K562 (cell line): Measurements from ENCODE around the gene CCDC15. TPM values are rescaled to one million over a fixed set of nuclear protein-coding genes. Genes with fewer than 3 reads are reported as not detected.

Source experiments
- ADNP ChIP-seq: fragments of 200-800 bp; sonication (Bioruptor generic); IDR thresholded peaks from 2 replicates; pipeline ENCODE4 v1.6.1; 2016; ENCODE audit warnings: missing genetic modification characterization, missing compliant biosample characterization
- ARID2 ChIP-seq: fragments of 450-650 bp; IDR thresholded peaks from 2 replicates; pipeline ENCODE4 v1.6.1; 2017; ENCODE audit warnings: antibody characterized with exemption, mild to moderate bottlenecking
- BCLAF1 ChIP-seq, 2 experiments: fragments of 450-650 bp in 1 of 2; IDR thresholded peaks; 2 replicates each; pipeline ENCODE4 v1.6.1; 2011 to 2017; ENCODE audit warnings: low read depth in 2 of 2, antibody characterized with exemption in 1 of 2, borderline replicate concordance in 1 of 2, low read length in 1 of 2, mild to moderate bottlenecking in 1 of 2, mixed read lengths in 1 of 2; ENCODE audit not compliant: control insufficient read depth in 1 of 2
- BHLHE40 ChIP-seq: IDR thresholded peaks from 2 replicates; pipeline ENCODE4 v1.6.1; 2011; ENCODE audit warnings: low read length, improper control_type of control experiment
- CHD2 ChIP-seq: IDR thresholded peaks from 2 replicates; pipeline ENCODE4 v1.6.1; 2011; ENCODE audit warnings: low read depth, low read length
- CHD4 ChIP-seq: fragments of 200-600 bp; sonication (generic); IDR thresholded peaks from 3 replicates; pipeline ENCODE4 v1.6.1; 2012; ENCODE audit warnings: low read depth, mild to moderate bottlenecking, mixed read lengths, low read length, inconsistent platforms; ENCODE audit not compliant: insufficient read depth, insufficient replicate concordance, poor library complexity, severe bottlenecking
- ELK3 ChIP-seq: fragments of 450-650 bp; formaldehyde crosslinking; IDR thresholded peaks from 2 replicates; pipeline ENCODE4 v1.4.0; 2020; ENCODE audit warnings: mild to moderate bottlenecking
- FUS ChIP-seq: fragments of 200-400 bp; formaldehyde crosslinking; optimal IDR thresholded peaks from 2 replicates; pipeline ENCODE3; 2017; ENCODE audit warnings: low read depth, low read length
- GABPB1 ChIP-seq: sonication (generic); formaldehyde crosslinking; IDR thresholded peaks from 2 replicates; pipeline ENCODE4 v1.8.0; 2022; ENCODE audit warnings: mild to moderate bottlenecking, missing genetic modification reagents
- MAFG ChIP-seq: fragments of 450-650 bp; conservative IDR thresholded peaks from 2 replicates; pipeline ENCODE4 v1.6.1; 2016; ENCODE audit warnings: missing genetic modification characterization, missing compliant biosample characterization
- MYBL2 ChIP-seq, 2 experiments: fragments of 450-650 bp in 1 of 2; sonication (generic) in 1 of 2; formaldehyde crosslinking in 1 of 2; IDR thresholded peaks; 2 replicates each; pipeline versions ENCODE4 v1.6.1 to v1.8.1; 2017 to 2022; ENCODE audit warnings: borderline replicate concordance in 1 of 2, inconsistent platforms in 1 of 2, low read depth in 1 of 2, mild to moderate bottlenecking in 1 of 2, missing genetic modification reagents in 1 of 2, moderate library complexity in 1 of 2
- NR2F6 ChIP-seq: fragments of 450-650 bp; formaldehyde crosslinking; IDR thresholded peaks from 2 replicates; pipeline ENCODE4 v1.4.0; 2020; ENCODE audit warnings: mild to moderate bottlenecking
- NR4A1 ChIP-seq, 2 experiments: fragments of 250-450 bp in 1 of 2; fragments of 450-650 bp in 1 of 2; sonication (Bioruptor Pico) in 1 of 2; IDR thresholded peaks; 2 replicates each; pipeline versions ENCODE4 v1.4.0 to v1.6.1; 2016 to 2020; ENCODE audit warnings: mild to moderate bottlenecking in 2 of 2, missing compliant biosample characterization in 1 of 2, missing genetic modification characterization in 1 of 2, moderate library complexity in 1 of 2
- PRMT5 ChIP-seq: sonication (generic); formaldehyde crosslinking; IDR thresholded peaks from 2 replicates; pipeline ENCODE4 v1.5.0; 2020; ENCODE audit warnings: missing genetic modification reagents
- RCOR1 ChIP-seq, 2 experiments: IDR thresholded peaks; 2 replicates each; pipeline ENCODE4 v1.6.1; 2012; ENCODE audit warnings: low read depth in 2 of 2, low read length in 2 of 2, borderline replicate concordance in 1 of 2, improper control_type of control experiment in 1 of 2
- THAP7 ChIP-seq: fragments of 250-450 bp; sonication (Bioruptor Pico); IDR thresholded peaks from 2 replicates; pipeline ENCODE4 v1.5.0; 2021
- TRIM28 ChIP-seq: fragments of 450-650 bp; IDR thresholded peaks from 2 replicates; pipeline ENCODE4 v1.6.1; 2017
- XRCC3 ChIP-seq: fragments of 450-650 bp; IDR thresholded peaks from 2 replicates; pipeline ENCODE4 v1.6.1; 2017; ENCODE audit warnings: mild to moderate bottlenecking, moderate library complexity
- ZBTB1 ChIP-seq: sonication (generic); formaldehyde crosslinking; IDR thresholded peaks from 2 replicates; pipeline ENCODE4 v1.8.1; 2023; ENCODE audit warnings: missing genetic modification reagents, low read depth, mild to moderate bottlenecking, borderline replicate concordance
- ZFPM2 ChIP-seq: fragments of 250-450 bp; sonication (Bioruptor Pico); IDR thresholded peaks from 2 replicates; pipeline ENCODE4 v1.5.1; 2022; ENCODE audit warnings: mild to moderate bottlenecking
- ZNF311 ChIP-seq: fragments of 250-450 bp; sonication (Bioruptor Pico); IDR thresholded peaks from 2 replicates; pipeline ENCODE4 v1.4.0; 2020; ENCODE audit warnings: mild to moderate bottlenecking, moderate library complexity
- polyA plus RNA-seq, 8 experiments: library from polyadenylated mRNA; depleted of rRNA in 4 of 8; stranded (reverse) in 5 of 8; unstranded in 3 of 8; fragments of >200 nt; fragmentation: Nextera tagmentation in 2 of 8; fragmentation: Illumina TruSeq in 1 of 8; extraction: Ambion mirVana in 2 of 8; extraction: Trizol in 1 of 8; gene quantifications; 2 replicates each; pipeline versions ENCODE4 v1.2.1 to v1.2.3, GENCODE V29; 2011 to 2014; ENCODE audit warnings: inconsistent platforms in 1 of 8, missing spikeins in 1 of 8
- total RNA-seq, 7 experiments: library from RNA; depleted of rRNA in 6 of 7; stranded (reverse); fragments of >200 nt in 6 of 7; fragmentation: Illumina TruSeq in 2 of 7; extraction: Trizol in 2 of 7; gene quantifications; 2 replicates each; pipeline versions ENCODE4 v1.2.1 to v1.2.3, GENCODE V29; 2011 to 2021; ENCODE audit warnings: low replicate concordance in 1 of 7
- TF ChIP-seq, protein P1 (sequence below): fragments of 250-450 bp; sonication (Bioruptor Pico); IDR thresholded peaks from 2 replicates; pipeline ENCODE4 v1.8.0; 2021; ENCODE audit warnings: mild to moderate bottlenecking, moderate library complexity

Gene CCDC15
- total and polyA plus RNA-seq, 9 of the 15 experiments (the other 6 are each of a cell fraction or from before 2014, with no cell fraction given): 1.9 to 9.2 (median 3.9) TPM

- TF ChIP-seq THAP7 (CRISPR knock-in tag) (no peak), ZNF311 (CRISPR knock-in tag) (no peak), BHLHE40 (0 out of 2 replicates have a peak, but pooled peaks have one; percentile 16), ELK3 (no peak), XRCC3 (no peak), BCLAF1 (IDR thresholded peaks at IDR 0.05; ENCODE audit: borderline replicate concordance in 1 of 2, control insufficient read depth in 1 of 2, low read depth in 2 of 2, low read length in 1 of 2) (no peak), NR2F6 (CRISPR knock-in tag) (no peak), CHD4 (no peak), ARID2 (no peak), GABPB1 (CRISPR knock-in tag) (no peak), ADNP (tag) (no peak), FUS (no peak), MAFG (tag) (0 out of 2 replicates have a peak, but pooled peaks have one; percentile 9), PRMT5 (CRISPR knock-in tag) (no peak), ZBTB1 (no peak), CHD2 (no peak), ZFPM2 (no peak), MYBL2 (IDR thresholded peaks at IDR 0.05; ENCODE audit: low read depth) (no peak), MYBL2 (CRISPR knock-in tag; IDR thresholded peaks at IDR 0.05; ENCODE audit: borderline replicate concordance) (no peak), RCOR1 (IDR thresholded peaks at IDR 0.05; ENCODE audit: borderline replicate concordance in 1 of 2, low read depth in 2 of 2, low read length in 2 of 2) (peak in 1 of 2 experiments; percentile 83; a peak in 2 of 4 replicates), NR4A1 (CRISPR knock-in tag; IDR thresholded peaks at IDR 0.05) (no peak), NR4A1 (tag; IDR thresholded peaks at IDR 0.05) (no peak), TRIM28 (no peak)
- TF ChIP-seq, protein P1, sequence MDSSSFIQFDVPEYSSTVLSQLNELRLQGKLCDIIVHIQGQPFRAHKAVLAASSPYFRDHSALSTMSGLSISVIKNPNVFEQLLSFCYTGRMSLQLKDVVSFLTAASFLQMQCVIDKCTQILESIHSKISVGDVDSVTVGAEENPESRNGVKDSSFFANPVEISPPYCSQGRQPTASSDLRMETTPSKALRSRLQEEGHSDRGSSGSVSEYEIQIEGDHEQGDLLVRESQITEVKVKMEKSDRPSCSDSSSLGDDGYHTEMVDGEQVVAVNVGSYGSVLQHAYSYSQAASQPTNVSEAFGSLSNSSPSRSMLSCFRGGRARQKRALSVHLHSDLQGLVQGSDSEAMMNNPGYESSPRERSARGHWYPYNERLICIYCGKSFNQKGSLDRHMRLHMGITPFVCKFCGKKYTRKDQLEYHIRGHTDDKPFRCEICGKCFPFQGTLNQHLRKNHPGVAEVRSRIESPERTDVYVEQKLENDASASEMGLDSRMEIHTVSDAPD: no peak
Observed at GRCh38 chr11:125074511-125075241, 120.7 kb downstream of the CCDC15 start (continued).
